H1 (cell line): ENCODE data around the gene KLHL2.

Experiments used
- ATF3 ChIP-seq: IDR thresholded peaks from 2 replicates; pipeline ENCODE4 v1.6.1; 2011; ENCODE audit warnings: low read depth, mild to moderate bottlenecking, low read length; ENCODE audit not compliant: insufficient read depth
- CEBPB ChIP-seq: IDR thresholded peaks from 2 replicates; pipeline ENCODE4 v1.6.1; 2012; ENCODE audit warnings: low read depth, low read length
- CHD2 ChIP-seq: IDR thresholded peaks from 2 replicates; pipeline ENCODE4 v1.6.1; 2012; ENCODE audit warnings: low read length, improper control_type of control experiment
- CHD7 ChIP-seq: fragments of 300-600 bp; sonication (generic); IDR thresholded peaks from 2 replicates; pipeline ENCODE4 v1.7.1; 2012; ENCODE audit warnings: low read length, moderate library complexity, mild to moderate bottlenecking, inconsistent platforms; ENCODE audit not compliant: insufficient replicate concordance
- CTCF ChIP-seq, 3 experiments: IDR thresholded peaks; 1 replicate in 2 of 3; 2 replicates in 1 of 3; pipeline versions ENCODE4 v1.5.1 to v1.6.1; 2011; ENCODE audit warnings: low read length in 3 of 3, mild to moderate bottlenecking in 3 of 3, inconsistent platforms in 2 of 3, low read depth in 1 of 3, moderate library complexity in 1 of 3; ENCODE audit not compliant: insufficient read depth in 1 of 3; ENCODE audit errors: control extremely low read depth in 1 of 3
- EZH2 ChIP-seq: fragments of 200-600 bp; sonication (generic); IDR thresholded peaks from 2 replicates; pipeline ENCODE4 v1.7.1; 2012; ENCODE audit warnings: low read depth, mild to moderate bottlenecking, moderate library complexity, low read length, inconsistent platforms; ENCODE audit not compliant: severe bottlenecking
- JUND ChIP-seq: IDR thresholded peaks from 2 replicates; pipeline ENCODE4 v1.6.1; 2011; ENCODE audit warnings: mild to moderate bottlenecking, improper control_type of control experiment, low read length
- NANOG ChIP-seq: IDR thresholded peaks from 2 replicates; pipeline ENCODE4 v1.6.1; 2011; ENCODE audit warnings: low read length, low read depth, mild to moderate bottlenecking, inconsistent platforms; ENCODE audit not compliant: insufficient read depth, poor library complexity, severe bottlenecking
- POLR2A ChIP-seq, 2 experiments: IDR thresholded peaks; 1 replicate in 1 of 2; 2 replicates in 1 of 2; pipeline ENCODE4 v1.6.1; 2011; ENCODE audit warnings: low read depth in 2 of 2, low read length in 2 of 2, mild to moderate bottlenecking in 2 of 2; ENCODE audit errors: control extremely low read depth in 1 of 2
- POLR2AphosphoS5 ChIP-seq: IDR thresholded peaks from 2 replicates; pipeline ENCODE4 v1.6.1; 2011; ENCODE audit warnings: low read depth, low read length
- RAD21 ChIP-seq, 2 experiments: IDR thresholded peaks in 1 of 2; conservative IDR thresholded peaks in 1 of 2; 2 replicates each; pipeline ENCODE4 v1.6.1; 2011; ENCODE audit warnings: low read depth in 2 of 2, low read length in 2 of 2, improper control_type of control experiment in 1 of 2, inconsistent platforms in 1 of 2, mild to moderate bottlenecking in 1 of 2, moderate library complexity in 1 of 2
- TAF1 ChIP-seq: IDR thresholded peaks from 2 replicates; pipeline ENCODE4 v1.6.1; 2011; ENCODE audit warnings: mild to moderate bottlenecking, low read depth, low read length
- TAF7 ChIP-seq: optimal IDR thresholded peaks from 2 replicates; pipeline ENCODE3; 2011; ENCODE audit warnings: low read depth, mild to moderate bottlenecking, inconsistent platforms, low read length, moderate library complexity, borderline replicate concordance
- YY1 ChIP-seq: IDR thresholded peaks from 2 replicates; pipeline ENCODE4 v1.6.1; 2011; ENCODE audit warnings: low read depth, mild to moderate bottlenecking, low read length

GRCh38 chr4:165209796-165210195 lies 2.4 kb downstream of the KLHL2 start:
- TF ChIP-seq POLR2AphosphoS5 (no peak), CTCF (IDR thresholded peaks at IDR 0.05; ENCODE audit: control extremely low read depth in 1 of 3, insufficient read depth in 1 of 3, low read depth in 1 of 3, low read length in 3 of 3) (no peak), TAF7 (no peak), POLR2A (IDR thresholded peaks at IDR 0.05; ENCODE audit: control extremely low read depth in 1 of 2, low read depth in 2 of 2, low read length in 2 of 2) (no peak), ATF3 (no peak), CHD2 (no peak), TAF1 (no peak), YY1 (no peak), NANOG (no peak), JUND (no peak), EZH2 (no peak), CEBPB (no peak), RAD21 (IDR thresholded peaks at IDR 0.05 in 1 of 2, conservative IDR thresholded peaks at IDR 0.05 in 1 of 2; ENCODE audit: low read depth in 2 of 2, low read length in 2 of 2) (no peak), CHD7 (no peak)
